SW480 (cell line): ENCODE data around the gene VPS39.
A peak's percentile ranks its signal among the peaks of the same experiment; 100 is the strongest.
"Not testable (repeated sequence)": the region's sequence is repeated elsewhere in the genome, so short reads cannot be mapped to it uniquely, and the experiment has no call there.

Source experiments
- DNase-seq: peaks from one replicate; pipeline ENCODE4 v3.0.0-alpha.2; 2016; ENCODE audit warnings: low spot score

The VPS39 gene

GRCh38 chr15:42207674-42208579 lies at the start of gene VPS39:
Gene VPS39 (minus strand): TSS chr15:42208304. CDS start chr15:42208153, 151 bp downstream.
- DNase-seq = peak; percentile 69

GRCh38 chr15:42253300-42253699 lies 45.2 kb upstream of the VPS39 start:
- no peak for DNase-seq

GRCh38 chr15:42240823-42241222 lies 32.7 kb upstream of the VPS39 start:
- no peak for DNase-seq

GRCh38 chr15:42239528-42240182 lies 31.6 kb upstream of the VPS39 start:
- no peak for DNase-seq

GRCh38 chr15:42233107-42233506 lies 25.0 kb upstream of the VPS39 start:
- no peak for DNase-seq

- no peak for DNase-seq
Measured at GRCh38 chr15:42232606-42233005, 24.5 kb upstream of the VPS39 start.

- no peak for DNase-seq
Measured at GRCh38 chr15:42231088-42231487, 23.0 kb upstream of the VPS39 start.

- not testable (repeated sequence) for DNase-seq
Measured at GRCh38 chr15:42228981-42229380, 20.9 kb upstream of the VPS39 start.

- no peak for DNase-seq
Measured at GRCh38 chr15:42228036-42228435, 19.9 kb upstream of the VPS39 start.

- DNase-seq = no peak
Measured at GRCh38 chr15:42226648-42227047, 18.5 kb upstream of the VPS39 start.

- no peak for DNase-seq
Measured at GRCh38 chr15:42220216-42220615, 12.1 kb upstream of the VPS39 start.

GRCh38 chr15:42218953-42219592 lies 11.0 kb upstream of the VPS39 start:
- DNase-seq = no peak

GRCh38 chr15:42217568-42217967 lies 9.5 kb upstream of the VPS39 start:
- DNase-seq = no peak

- peak; percentile 11 for DNase-seq
Measured at GRCh38 chr15:42215913-42216829, 8.1 kb upstream of the VPS39 start.

GRCh38 chr15:42214600-42214999 lies 6.5 kb upstream of the VPS39 start:
- no peak for DNase-seq

GRCh38 chr15:42213511-42213910 lies 5.4 kb upstream of the VPS39 start:
- no peak for DNase-seq

- DNase-seq = no peak
Measured at GRCh38 chr15:42210696-42211095, 2.6 kb upstream of the VPS39 start.

GRCh38 chr15:42206406-42206805 lies 1.7 kb downstream of the VPS39 start:
- no peak for DNase-seq

- DNase-seq = no peak
Measured at GRCh38 chr15:42203891-42204290, 4.2 kb downstream of the VPS39 start.

- DNase-seq = no peak
Measured at GRCh38 chr15:42202653-42203052, 5.5 kb downstream of the VPS39 start.

GRCh38 chr15:42201801-42202200 lies 6.3 kb downstream of the VPS39 start:
- no peak for DNase-seq

GRCh38 chr15:42199126-42199525 lies 9.0 kb downstream of the VPS39 start:
- DNase-seq = no peak
